Activated CD4-positive, alpha-beta T cell treated with anti-CD3 and anti-CD28 coated beads for 4 hours (primary cell): ENCODE data around the gene RHBDF1.
"Not testable (repeated sequence)": the region's sequence is repeated elsewhere in the genome, so short reads cannot be mapped to it uniquely, and the experiment has no call there.

Source experiments
- DNase-seq, 2 donors: peaks; one replicate each; pipeline ENCODE4 v3.0.0-alpha.2; 2020

Gene RHBDF1

GRCh38 chr16:35678-36305 lies 36.6 kb downstream of the RHBDF1 start:
- DNase-seq = no peak

- no peak for DNase-seq
These were observed 37.3 kb downstream of the RHBDF1 start for GRCh38 chr16:35011-35677.

DNA sequence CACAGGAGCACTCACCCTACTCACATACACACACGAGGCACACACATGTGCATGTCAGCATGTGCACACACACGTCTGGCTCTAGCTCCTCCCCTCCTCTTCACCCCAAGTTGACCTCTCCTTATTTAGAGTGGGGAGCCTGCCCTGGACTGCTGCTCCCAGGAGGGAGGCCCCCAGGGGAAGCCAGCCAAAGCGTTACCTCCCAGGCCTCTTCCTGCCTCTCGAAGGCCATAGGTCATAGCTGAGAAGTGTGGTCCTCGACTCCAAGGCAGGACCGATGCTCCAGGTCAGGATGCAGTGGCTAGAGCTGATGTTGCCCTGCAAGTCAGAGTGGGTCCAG lies 37.8 kb downstream of the RHBDF1 start:
- no peak for DNase-seq

DNA sequence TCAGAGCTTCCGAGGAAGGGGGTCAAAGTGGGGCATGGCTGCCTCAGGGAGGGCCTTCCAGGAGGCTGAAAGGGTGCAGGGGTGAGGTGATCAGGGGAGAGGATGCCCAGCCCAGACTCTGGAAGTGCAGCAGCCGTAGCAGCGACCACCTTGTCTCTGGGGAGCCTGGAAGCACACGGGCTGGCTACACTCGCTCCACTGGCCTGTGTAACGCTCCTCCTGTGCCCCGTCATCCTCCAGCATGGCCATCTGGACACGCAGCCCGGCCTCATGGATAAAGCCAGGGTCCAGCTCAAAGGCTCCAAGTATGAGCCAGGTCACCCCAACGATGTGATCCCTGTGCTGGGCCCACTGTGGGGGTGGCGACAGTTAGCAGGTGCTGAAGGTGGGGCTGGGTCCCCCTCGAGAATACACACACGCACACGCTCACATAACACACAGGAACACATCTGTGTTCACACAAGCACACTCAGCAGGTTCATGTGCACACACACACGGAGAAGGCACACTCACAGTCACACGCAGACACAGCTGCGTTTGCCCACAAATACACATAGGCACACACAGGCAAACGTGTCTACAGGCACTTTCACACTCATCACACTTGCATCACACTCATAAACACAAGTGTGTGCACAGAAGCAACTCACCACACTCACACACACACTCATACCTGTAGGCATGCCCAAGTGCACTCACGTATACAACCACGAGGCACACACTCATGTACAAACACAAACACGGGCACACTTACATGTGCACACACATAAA lies 38.4 kb downstream of the RHBDF1 start:
- DNase-seq = no peak

DNA sequence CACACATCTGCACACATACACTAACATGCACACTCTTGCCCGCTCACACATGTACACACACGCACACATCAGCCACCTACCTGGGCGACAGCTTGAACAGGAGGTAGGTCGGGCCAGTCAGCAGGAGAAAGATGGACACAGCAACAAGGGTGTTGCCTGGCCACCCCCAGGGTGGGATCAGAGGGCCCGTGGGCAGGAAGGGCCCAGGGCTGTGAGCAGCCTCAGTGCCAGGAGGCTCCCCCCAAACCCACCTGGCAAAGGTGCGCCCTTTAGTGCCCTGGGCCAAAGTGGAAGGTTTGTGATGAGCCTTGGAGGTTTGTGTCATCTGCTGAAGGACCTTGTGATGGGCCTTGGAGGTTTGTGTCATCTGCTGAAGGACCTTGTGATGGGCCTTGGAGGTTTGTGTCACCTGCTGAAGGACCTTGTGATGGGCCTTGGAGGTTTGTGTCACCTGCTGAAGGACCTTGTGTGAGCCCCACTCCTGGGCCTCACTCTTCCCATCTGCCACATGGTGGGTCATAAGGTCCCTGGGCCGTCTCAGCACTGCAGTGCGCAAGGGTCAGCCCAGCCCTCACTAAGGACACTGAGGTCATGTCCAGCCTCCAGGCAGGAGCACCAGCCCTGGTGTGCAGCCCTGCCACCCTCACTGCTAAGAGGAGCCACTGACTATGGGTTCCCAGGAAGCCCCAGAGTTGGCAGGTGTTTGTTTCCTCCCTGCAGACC lies 39.1 kb downstream of the RHBDF1 start:
- not testable (repeated sequence) for DNase-seq

GRCh38 chr16:30627-31026 lies 41.8 kb downstream of the RHBDF1 start:
- DNase-seq = not testable (repeated sequence)

DNA sequence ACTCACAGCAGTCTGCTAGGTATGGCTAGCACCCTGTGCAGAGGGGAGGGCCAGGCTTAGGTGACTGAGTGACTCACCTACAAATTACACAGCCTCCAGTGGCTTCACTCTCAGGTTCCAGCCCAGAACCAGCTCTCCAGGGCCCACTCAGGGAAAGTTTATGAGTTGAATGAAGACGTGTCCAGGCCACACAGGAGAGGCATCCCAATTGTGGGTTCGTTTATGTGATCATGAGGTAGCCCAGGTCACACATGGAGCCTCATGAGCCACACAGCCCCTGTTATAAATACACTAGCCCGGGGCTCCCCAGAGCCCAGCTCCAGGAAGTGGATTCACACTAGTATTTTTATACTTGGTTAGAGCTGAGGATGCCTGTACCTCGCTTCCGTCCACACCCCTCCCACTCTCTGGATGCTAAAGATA lies 46.5 kb downstream of the RHBDF1 start:
- not testable (repeated sequence) for DNase-seq

DNA sequence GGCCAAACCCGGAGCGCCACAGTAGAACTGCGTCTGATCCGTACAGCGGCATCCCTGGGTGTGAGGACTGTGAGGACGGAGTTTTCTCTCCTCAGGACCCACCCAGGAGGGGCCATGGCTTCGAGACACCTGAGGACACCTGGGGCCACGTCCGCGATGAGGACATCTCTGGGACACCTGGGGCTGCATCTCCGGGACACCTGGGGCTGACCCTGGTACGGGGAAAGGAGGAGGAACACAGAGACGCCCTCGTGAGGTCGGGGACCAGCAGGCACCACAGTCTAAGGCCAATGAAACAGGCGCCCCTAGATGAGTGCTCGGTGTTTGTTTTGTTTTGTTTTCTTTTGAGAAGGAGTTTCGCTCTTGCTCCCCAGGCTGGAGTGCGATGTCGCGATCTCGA lies 48.3 kb downstream of the RHBDF1 start:
- DNase-seq = not testable (repeated sequence)

GRCh38 chr16:20886-21285 lies 51.5 kb downstream of the RHBDF1 start:
- DNase-seq = not testable (repeated sequence)

- DNase-seq = not testable (repeated sequence)
These were observed 55.2 kb downstream of the RHBDF1 start for GRCh38 chr16:17062-17765.

GRCh38 chr16:10772-11171 lies 61.7 kb downstream of the RHBDF1 start:
- DNase-seq = peak; percentile 73 to 81

GRCh38 chr16:9903-10665 lies 62.3 kb downstream of the RHBDF1 start:
- DNase-seq = no peak
